Measurements from ENCODE around the gene TCP11.
"Not testable (repeated sequence)": the region's sequence is repeated elsewhere in the genome, so short reads cannot be mapped to it uniquely, and the experiment has no call there.

Gene TCP11

DNA sequence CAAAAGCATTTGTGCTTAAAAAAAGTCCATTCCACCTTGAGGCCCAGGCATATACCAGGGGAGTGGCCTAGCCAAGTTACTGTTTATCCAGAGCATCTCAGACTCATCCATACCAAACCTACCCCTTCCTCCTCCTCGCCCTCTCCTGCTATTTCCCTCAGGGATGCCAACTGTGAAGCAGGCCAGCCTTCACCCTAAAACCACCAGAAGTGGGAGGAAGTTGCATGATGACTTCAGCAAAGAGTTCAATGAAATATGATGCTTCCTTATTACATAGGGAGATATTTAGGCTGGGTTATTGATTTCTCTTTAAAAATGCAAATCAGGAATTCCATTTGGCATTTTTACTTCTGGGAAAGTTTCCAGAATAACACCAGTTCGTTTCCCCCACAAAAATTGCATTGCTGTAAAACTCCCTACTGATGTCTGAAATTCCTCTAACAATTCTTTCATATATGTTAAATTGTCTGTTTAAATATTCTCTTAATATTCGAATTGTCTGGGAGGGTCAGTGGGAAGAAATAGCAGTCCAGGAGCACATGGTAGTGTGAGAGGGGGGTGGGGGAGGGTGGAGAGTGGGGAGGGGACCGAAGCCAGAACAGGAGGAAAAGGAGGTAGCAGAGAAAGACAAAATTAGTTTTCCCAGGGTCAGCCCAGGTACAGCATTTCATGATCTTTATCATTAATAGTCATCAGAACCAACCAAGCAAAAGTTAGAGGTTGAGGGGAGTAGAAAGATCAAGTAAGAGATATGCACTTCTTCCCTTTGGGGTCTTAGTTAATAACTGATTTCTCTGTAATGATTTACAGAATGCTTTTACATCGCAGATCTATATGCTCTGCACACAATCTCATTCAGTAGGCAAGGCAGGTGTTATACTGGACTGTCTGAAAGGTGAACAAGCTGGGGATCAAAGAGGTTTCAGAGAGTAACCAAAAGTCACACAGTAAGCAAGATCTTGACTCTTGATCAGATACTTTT lies 1.7 kb upstream of the TCP11 start:
- Histone ChIP-seq H3K9ac (ENCODE audit: low read depth, low read length) (no peak overlapping the region), H3K4me2 (ENCODE audit: low read length) (no peak overlapping the region), H3K27me3 (ENCODE audit: control insufficient read depth, insufficient read depth, low read length) (no peaks in the 10 kb centered on the region), H3K36me3 (ENCODE audit: insufficient read depth, low read length) (no peaks in the 10 kb centered on the region), H3K9me3 (replicated peaks; ENCODE audit: low read length) (no peaks in the 10 kb centered on the region), H3K4me3 (ENCODE audit: low read length) (no peak overlapping the region), H3K4me1 (ENCODE audit: control insufficient read depth, insufficient read depth, low read length) (peaks cover 27% of the 10 kb centered on the region)

DNA sequence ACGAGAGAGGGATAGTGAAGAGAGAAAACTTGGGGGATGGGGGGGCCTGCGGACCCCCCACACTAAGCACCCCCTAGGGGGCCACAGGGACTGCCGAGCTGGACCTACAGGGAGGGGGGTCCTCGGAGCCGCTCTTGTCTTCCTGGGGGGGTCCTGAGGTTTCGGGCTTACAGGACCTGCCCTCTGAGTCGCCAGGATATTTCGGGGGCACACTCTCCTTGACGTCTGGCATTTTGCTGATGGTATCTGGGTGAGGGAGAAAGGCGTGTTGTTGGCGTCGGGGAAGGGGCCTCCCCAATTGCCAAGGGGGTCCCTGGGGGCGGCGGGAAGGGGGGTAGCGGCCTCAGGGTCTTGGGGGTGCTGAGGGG lies 516 bp downstream of the TCP11 start:
- Histone ChIP-seq H3K4me3 (ENCODE audit: low read length) (no peak overlapping the region), H3K27me3 (ENCODE audit: control insufficient read depth, insufficient read depth, low read length) (no peaks in the 10 kb centered on the region), H3K4me1 (ENCODE audit: control insufficient read depth, insufficient read depth, low read length) (peaks cover 10% of the 10 kb centered on the region), H3K36me3 (ENCODE audit: insufficient read depth, low read length) (no peaks in the 10 kb centered on the region), H3K9me3 (replicated peaks; ENCODE audit: low read length) (no peaks in the 10 kb centered on the region), H3K4me2 (ENCODE audit: low read length) (no peak overlapping the region), H3K9ac (ENCODE audit: low read depth, low read length) (no peak overlapping the region)

DNA sequence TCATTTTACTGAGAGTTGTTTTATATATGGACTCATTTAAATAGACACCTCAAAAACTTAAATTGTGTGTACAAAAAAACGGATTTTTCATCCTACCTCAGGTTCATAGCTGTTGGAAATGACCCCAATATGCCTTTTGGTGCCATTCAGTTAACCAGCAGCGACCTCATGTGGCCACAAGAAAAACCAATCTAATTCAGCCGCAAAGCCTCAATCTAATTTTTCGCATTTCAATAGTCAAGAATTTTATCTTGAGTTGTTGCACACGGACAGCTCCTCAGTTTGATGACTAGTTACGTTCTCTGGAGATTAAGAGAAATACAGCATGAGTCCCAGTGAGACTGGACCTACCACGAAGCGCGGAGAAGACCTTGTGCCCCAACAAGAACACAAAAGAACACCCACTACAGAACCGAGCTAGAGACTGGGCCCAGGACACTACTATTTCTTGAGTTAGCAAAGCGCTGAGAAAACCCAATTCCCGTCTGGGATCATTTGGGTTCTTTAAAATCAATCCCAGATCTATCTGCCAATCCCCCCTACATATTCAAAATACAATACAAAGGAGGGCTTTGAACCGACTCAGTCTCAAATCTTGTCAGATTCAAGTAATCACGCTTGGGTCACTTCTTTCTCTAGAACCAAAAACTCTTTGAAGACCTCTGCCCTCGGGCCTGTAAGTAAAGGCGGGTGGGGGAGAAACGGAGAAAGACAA lies 1.1 kb downstream of the TCP11 start:
- Histone ChIP-seq H3K36me3 (ENCODE audit: insufficient read depth, low read length) (no peaks in the 10 kb centered on the region), H3K9me3 (replicated peaks; ENCODE audit: low read length) (no peaks in the 10 kb centered on the region), H3K4me1 (ENCODE audit: control insufficient read depth, insufficient read depth, low read length) (peaks cover 10% of the 10 kb centered on the region), H3K4me2 (ENCODE audit: low read length) (no peak overlapping the region), H3K4me3 (ENCODE audit: low read length) (no peak overlapping the region), H3K9ac (ENCODE audit: low read depth, low read length) (no peak overlapping the region), H3K27me3 (ENCODE audit: control insufficient read depth, insufficient read depth, low read length) (no peaks in the 10 kb centered on the region)

DNA sequence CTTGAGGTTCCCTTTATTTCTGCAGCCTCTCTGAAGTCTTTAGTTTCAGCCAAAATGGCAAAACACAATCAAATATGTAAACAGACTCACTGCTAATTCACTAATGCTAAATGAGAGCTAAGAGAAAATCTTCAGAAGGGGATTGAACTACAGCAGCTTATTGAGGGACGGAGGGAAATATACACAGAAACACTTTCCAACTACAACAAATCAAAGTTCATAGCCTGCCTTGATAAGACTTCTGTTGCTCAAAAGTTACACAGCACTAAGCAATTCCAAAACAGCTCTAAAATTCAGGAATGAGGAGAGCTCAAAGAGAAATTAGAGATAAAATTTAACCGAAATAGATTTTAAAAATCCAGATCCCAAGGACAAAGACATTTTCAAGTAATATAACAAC lies 1.7 kb downstream of the TCP11 start:
- no peaks in the 10 kb centered on the region for H3K36me3 ChIP-seq (ENCODE audit: insufficient read depth, low read length)
- H3K4me2 ChIP-seq (ENCODE audit: low read length): no peak overlapping the region
- H3K27me3 ChIP-seq (ENCODE audit: control insufficient read depth, insufficient read depth, low read length): no peaks in the 10 kb centered on the region
- no peaks in the 10 kb centered on the region for H3K9me3 ChIP-seq (replicated peaks; ENCODE audit: low read length)
- peaks cover 10% of the 10 kb centered on the region for H3K4me1 ChIP-seq (ENCODE audit: control insufficient read depth, insufficient read depth, low read length)
- no peak overlapping the region for H3K9ac ChIP-seq (ENCODE audit: low read depth, low read length)
- H3K4me3 ChIP-seq (ENCODE audit: low read length): no peak overlapping the region

DNA sequence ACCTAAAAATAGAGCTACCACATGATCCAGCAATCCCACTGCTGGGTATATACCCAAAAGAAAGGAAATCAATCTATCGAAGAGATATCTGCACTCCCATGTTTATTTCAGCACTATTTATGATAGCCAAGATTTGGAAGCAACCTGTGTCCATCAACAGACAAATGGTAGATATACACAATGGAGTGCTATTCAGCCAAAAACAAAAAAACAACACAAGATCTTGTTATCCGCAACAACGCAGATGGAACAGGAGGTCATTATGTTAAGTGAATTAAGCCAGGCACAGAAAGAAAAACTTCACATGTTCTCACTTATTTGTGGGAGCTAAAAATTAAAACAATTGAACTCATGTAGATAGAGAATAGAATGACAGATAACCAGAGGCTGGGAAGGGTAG lies 2.9 kb downstream of the TCP11 start:
- H3K27me3 ChIP-seq (ENCODE audit: control insufficient read depth, insufficient read depth, low read length); H3K4me2 ChIP-seq (ENCODE audit: low read length); H3K4me3 ChIP-seq (ENCODE audit: low read length); H3K9me3 ChIP-seq (replicated peaks; ENCODE audit: low read length); H3K9ac ChIP-seq (ENCODE audit: low read depth, low read length); H3K36me3 ChIP-seq (ENCODE audit: insufficient read depth, low read length); H3K4me1 ChIP-seq (ENCODE audit: control insufficient read depth, insufficient read depth, low read length): not testable (repeated sequence)

DNA sequence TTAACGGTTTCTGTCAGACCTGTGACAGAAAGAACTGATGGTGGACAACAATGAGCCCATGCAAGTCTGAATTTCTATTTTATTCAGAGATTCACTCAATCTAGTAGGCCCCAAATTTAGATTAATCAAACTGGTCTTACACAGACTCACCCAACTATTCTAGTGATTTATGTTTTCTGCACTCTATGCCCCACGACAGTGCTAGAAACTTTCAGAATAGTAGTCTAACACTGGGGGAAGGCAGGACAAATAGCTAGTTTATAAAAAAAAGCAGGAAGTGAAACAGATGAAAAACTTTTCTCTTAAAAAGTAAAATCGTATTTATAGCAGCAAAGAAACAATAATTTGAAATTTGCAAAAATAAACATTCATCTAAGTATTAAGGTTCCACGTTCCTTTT lies 5.0 kb downstream of the TCP11 start:
- Histone ChIP-seq H3K9me3 (replicated peaks; ENCODE audit: low read length) (no peaks in the 10 kb centered on the region), H3K27me3 (ENCODE audit: control insufficient read depth, insufficient read depth, low read length) (no peaks in the 10 kb centered on the region), H3K4me2 (ENCODE audit: low read length) (no peak overlapping the region), H3K9ac (ENCODE audit: low read depth, low read length) (no peak overlapping the region), H3K36me3 (ENCODE audit: insufficient read depth, low read length) (no peaks in the 10 kb centered on the region), H3K4me1 (ENCODE audit: control insufficient read depth, insufficient read depth, low read length) (no peaks in the 10 kb centered on the region), H3K4me3 (ENCODE audit: low read length) (no peak overlapping the region)

DNA sequence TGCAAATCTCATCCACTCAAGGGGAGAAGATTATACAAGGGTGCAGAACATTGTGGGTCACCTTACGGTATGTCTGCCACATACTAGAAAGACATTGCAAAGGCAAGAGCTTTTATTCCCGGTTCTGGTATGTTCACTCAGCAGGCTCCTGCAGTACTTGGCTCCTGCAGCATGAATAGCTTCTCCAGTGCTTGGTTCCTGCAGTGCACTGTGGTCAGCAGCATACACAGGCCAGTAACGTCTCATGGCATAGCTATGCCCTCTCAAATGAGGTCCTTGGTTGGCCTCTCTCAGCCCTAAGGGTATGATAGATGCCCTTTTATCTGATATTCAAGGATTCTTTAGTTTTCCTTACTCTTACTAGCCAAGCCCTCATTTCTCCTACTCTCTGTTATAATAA lies 12.6 kb downstream of the TCP11 start:
- H3K9me3 ChIP-seq (replicated peaks; ENCODE audit: low read length): no peaks in the 10 kb centered on the region
- H3K9ac ChIP-seq (ENCODE audit: low read depth, low read length): no peak overlapping the region
- no peaks in the 10 kb centered on the region for H3K36me3 ChIP-seq (ENCODE audit: insufficient read depth, low read length)
- no peak overlapping the region for H3K4me2 ChIP-seq (ENCODE audit: low read length)
- H3K4me3 ChIP-seq (ENCODE audit: low read length): no peak overlapping the region
- H3K27me3 ChIP-seq (ENCODE audit: control insufficient read depth, insufficient read depth, low read length): peaks cover 16% of the 10 kb centered on the region
- H3K4me1 ChIP-seq (ENCODE audit: control insufficient read depth, insufficient read depth, low read length): no peaks in the 10 kb centered on the region

DNA sequence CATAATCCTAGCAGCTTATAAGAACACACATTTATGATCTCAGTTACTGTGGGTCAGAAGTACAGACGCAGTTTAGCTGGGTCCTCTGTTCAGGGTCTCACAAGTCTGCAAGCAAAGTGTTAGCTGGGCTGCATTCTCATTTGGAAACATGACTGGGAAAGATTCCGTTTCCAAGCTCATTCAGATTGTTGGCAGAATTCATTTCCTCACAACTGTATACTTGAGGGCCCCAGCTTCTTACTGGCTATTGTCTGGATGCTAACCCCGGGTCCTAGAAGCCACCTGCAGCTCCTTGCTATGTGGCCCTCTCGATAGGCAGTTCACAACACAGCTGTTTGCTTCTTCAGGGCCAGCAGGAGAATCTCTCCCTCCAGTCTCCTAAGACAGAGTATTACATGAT lies 13.1 kb downstream of the TCP11 start:
- Histone ChIP-seq H3K4me1 (ENCODE audit: control insufficient read depth, insufficient read depth, low read length) (no peaks in the 10 kb centered on the region), H3K36me3 (ENCODE audit: insufficient read depth, low read length) (no peaks in the 10 kb centered on the region), H3K9me3 (replicated peaks; ENCODE audit: low read length) (no peaks in the 10 kb centered on the region), H3K4me3 (ENCODE audit: low read length) (no peak overlapping the region), H3K9ac (ENCODE audit: low read depth, low read length) (no peak overlapping the region), H3K27me3 (ENCODE audit: control insufficient read depth, insufficient read depth, low read length) (peaks cover 16% of the 10 kb centered on the region), H3K4me2 (ENCODE audit: low read length) (no peak overlapping the region)

DNA sequence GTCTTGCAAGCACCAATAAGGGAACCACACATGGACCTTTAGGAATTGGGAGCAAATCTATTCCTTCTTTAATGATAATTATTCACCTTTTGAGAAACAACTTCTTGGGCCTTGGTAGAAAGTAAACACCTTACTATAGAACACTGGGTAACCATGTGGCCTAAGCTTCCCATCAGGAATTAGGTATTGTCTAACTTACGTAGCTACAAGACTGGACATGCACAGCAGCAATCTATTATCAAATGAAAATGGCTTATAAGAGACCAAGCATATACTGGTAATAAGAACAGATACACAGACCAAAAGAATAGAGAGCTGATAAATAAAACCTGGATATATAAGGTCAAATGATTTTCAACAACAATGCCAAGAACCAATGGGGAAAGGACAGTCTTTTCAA lies 16.8 kb downstream of the TCP11 start:
- H3K9me3 ChIP-seq (replicated peaks; ENCODE audit: low read length): no peaks in the 10 kb centered on the region
- H3K4me1 ChIP-seq (ENCODE audit: control insufficient read depth, insufficient read depth, low read length): no peaks in the 10 kb centered on the region
- H3K27me3 ChIP-seq (ENCODE audit: control insufficient read depth, insufficient read depth, low read length): peaks cover 16% of the 10 kb centered on the region
- H3K4me2 ChIP-seq (ENCODE audit: low read length): no peak overlapping the region
- H3K4me3 ChIP-seq (ENCODE audit: low read length): no peak overlapping the region
- H3K36me3 ChIP-seq (ENCODE audit: insufficient read depth, low read length): no peaks in the 10 kb centered on the region
- H3K9ac ChIP-seq (ENCODE audit: low read depth, low read length): no peak overlapping the region

DNA sequence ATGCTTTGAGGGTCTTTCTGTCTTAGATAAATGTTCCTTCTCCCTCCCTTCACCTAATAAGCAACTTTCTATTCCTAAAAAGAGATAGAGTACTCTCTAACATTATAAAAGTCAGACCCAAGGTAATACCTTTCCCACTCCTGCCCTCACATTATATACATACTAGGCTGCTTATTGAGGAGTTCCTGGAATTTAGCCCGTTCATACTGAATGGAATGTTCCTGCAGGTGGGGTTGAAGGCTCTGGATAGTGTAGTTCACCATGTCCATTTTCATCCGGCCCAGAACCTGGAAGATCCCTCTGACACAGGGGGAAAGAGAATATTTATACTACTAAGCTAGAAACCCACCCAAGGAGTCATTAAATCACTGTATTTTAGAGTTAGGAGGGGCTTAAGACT lies 20.4 kb downstream of the TCP11 start:
- H3K9ac ChIP-seq (ENCODE audit: low read depth, low read length): no peak overlapping the region
- no peaks in the 10 kb centered on the region for H3K4me1 ChIP-seq (ENCODE audit: control insufficient read depth, insufficient read depth, low read length)
- H3K4me3 ChIP-seq (ENCODE audit: low read length): no peak overlapping the region
- H3K27me3 ChIP-seq (ENCODE audit: control insufficient read depth, insufficient read depth, low read length): peaks cover 6% of the 10 kb centered on the region
- H3K36me3 ChIP-seq (ENCODE audit: insufficient read depth, low read length): no peaks in the 10 kb centered on the region
- H3K4me2 ChIP-seq (ENCODE audit: low read length): no peak overlapping the region
- H3K9me3 ChIP-seq (replicated peaks; ENCODE audit: low read length): no peaks in the 10 kb centered on the region

DNA sequence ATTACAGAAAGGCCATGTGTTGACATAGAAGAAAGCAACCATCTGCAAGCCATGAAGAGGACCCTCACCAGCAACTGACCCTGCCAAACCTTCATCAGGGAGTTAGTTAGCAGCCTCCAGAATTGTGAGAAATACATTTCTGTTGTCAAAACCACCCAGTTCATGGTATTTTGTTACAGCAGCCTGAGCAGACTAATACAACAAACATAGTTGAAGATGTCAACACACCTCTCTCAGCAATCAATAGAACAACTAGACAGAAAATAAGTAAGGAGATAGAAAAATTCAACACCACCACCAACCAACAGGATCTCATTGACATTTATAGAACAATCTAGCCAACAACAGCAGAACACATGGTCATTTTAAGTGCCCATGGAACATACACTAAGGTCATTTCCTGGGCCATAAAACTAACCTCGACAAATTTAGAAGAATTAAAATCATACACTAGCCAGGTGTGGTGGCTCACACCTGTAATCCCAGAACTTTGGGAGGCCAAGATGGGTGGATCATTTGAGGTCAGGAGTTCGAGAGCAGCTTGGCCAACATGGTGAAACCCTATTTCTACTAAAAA lies 32.7 kb downstream of the TCP11 start:
- no peak overlapping the region for H3K9ac ChIP-seq (ENCODE audit: low read depth, low read length)
- H3K27me3 ChIP-seq (ENCODE audit: control insufficient read depth, insufficient read depth, low read length): no peaks in the 10 kb centered on the region
- H3K9me3 ChIP-seq (replicated peaks; ENCODE audit: low read length): no peaks in the 10 kb centered on the region
- H3K36me3 ChIP-seq (ENCODE audit: insufficient read depth, low read length): no peaks in the 10 kb centered on the region
- no peak overlapping the region for H3K4me3 ChIP-seq (ENCODE audit: low read length)
- no peak overlapping the region for H3K4me2 ChIP-seq (ENCODE audit: low read length)
- H3K4me1 ChIP-seq (ENCODE audit: control insufficient read depth, insufficient read depth, low read length): no peaks in the 10 kb centered on the region

All from skeletal muscle satellite cell (primary cell).